ENCODE data around the gene EMC7.
"Not testable (repeated sequence)": the region's sequence is repeated elsewhere in the genome, so short reads cannot be mapped to it uniquely, and the experiment has no call there.

Gene EMC7

DNA sequence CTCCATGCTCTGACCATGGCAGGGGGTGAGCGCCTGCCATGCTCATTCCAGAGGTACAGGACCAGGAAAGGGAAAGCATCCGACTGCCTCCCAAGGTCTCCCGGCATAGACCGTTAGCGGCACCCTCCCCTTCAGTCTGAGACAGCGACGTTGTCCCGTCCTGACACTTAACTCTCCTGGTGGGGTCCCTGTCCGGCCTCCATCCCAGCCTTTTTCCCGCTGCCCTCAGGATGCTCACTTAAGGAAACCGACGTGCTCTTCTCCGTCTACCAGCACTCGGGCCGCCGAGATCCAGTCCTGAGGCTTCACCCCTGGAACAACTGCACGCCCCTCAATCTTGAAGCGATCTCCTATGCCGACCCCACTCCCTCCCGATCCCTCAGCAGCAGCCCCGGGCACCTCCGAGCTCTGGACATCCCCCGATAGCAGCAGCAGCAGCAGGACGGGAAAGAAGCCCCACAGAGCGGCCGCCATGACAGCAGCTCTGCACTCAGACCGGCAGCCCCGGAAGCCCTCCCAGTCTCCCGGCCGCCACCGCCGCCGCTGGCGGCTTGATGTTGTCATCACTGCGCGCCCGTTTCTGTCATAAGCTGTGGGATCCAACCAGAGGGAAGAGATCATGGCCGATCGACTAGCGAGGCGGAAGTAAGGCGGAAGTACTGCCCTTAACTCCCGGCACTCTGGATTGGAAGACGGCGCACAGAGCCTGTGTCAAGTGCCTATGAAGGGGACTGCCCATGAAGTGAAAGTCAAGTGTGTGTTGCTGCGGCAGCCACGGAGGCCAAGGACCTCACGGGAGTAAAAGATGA lies at the start of gene EMC7, which contains the start of gene PGBD4:
Gene EMC7 (minus strand): TSS at position 497 of the 809 bp plus-strand sequence. CDS start 23 bp downstream, at position 474.
Gene PGBD4 (plus strand): TSS at position 718 of the 809 bp plus-strand sequence. CDS start 449 bp downstream, outside the sequence.
- no peaks in the 10 kb centered on the region for H3K9me3 ChIP-seq (ENCODE audit: insufficient read depth, low read depth, low read length)
- no peaks in the 10 kb centered on the region for H3K36me3 ChIP-seq (ENCODE audit: insufficient read depth, low read depth, low read length)
- peak within 1 kb of the TSS; percentile 88 for H3K9ac ChIP-seq (ENCODE audit: low read depth, low read length)
- H3K27ac ChIP-seq (ENCODE audit: low read length): peak within 1 kb of the TSS; percentile 39
- H3K4me3 ChIP-seq (ENCODE audit: low read length): peak within 1 kb of the TSS; percentile 91
- H3K4me1 ChIP-seq (ENCODE audit: insufficient read depth, low read length): peaks cover 6% of the 10 kb centered on the region
- H3K27me3 ChIP-seq (ENCODE audit: insufficient read depth, low read length): no peaks in the 10 kb centered on the region

DNA sequence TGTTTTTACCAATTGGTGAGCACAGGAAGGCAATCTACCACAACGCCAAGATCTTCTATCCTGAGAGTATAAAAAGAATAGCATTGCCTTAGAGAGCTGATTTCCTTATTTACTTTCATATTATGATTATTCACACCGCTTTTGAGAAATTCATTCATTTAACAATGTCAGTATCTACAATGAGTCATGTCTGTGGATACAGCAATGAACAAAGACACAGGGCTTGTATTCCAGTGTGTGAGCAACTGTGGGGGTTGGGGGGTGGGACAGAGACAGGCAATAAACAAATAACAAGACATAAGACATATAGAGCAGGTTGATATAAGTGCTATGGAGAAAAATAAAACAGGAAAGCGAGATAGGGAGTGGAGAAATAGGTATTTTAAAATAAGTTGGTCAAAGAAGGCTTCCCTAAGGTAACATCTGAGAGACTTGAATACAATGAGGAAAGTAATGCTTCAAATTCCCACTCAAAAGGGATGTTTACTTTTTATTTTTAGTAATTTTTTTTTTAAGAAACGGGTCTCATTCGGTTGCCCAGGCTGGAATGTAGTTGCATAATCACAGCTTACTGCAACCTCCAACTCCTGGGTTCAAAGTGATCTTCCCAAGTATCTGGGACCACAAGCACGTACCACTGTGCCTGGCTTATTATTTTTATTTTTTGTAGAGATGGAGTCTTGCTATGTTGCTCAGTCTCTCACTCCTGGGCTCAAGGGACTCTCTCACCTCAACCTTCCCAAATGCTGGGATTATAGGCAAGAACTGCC lies 45.9 kb upstream of the EMC7 start:
- Histone ChIP-seq H3K36me3 (ENCODE audit: insufficient read depth, low read depth, low read length) (peaks cover 77% of the 10 kb centered on the region), H3K4me3 (ENCODE audit: low read length) (no peak overlapping the region), H3K27ac (ENCODE audit: low read length) (no peak overlapping the region), H3K4me1 (ENCODE audit: insufficient read depth, low read length) (no peaks in the 10 kb centered on the region), H3K9ac (ENCODE audit: low read depth, low read length) (no peak overlapping the region), H3K9me3 (ENCODE audit: insufficient read depth, low read depth, low read length) (no peaks in the 10 kb centered on the region), H3K27me3 (ENCODE audit: insufficient read depth, low read length) (no peaks in the 10 kb centered on the region)

DNA sequence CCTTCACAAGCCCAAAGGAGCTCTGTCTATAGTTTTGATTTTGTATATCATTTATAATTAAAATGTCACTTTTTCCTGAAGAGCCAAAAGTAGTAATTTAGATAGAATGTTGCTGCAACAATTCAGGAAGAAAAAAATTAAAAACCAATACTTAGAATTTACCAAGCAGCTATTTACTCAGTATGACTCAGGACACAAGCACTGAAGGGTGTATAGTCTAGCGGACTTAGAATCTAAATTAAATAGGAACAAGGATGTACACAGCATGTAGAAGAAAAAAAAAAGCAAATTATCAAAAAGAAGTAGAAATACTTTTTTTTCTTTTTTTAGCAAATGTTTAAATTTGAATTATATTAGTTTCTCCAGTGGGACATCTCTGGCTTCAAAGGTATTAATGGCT lies 31.8 kb upstream of the EMC7 start:
- H3K27me3 ChIP-seq (ENCODE audit: insufficient read depth, low read length): no peaks in the 10 kb centered on the region
- no peak overlapping the region for H3K9ac ChIP-seq (ENCODE audit: low read depth, low read length)
- H3K27ac ChIP-seq (ENCODE audit: low read length): no peak overlapping the region
- no peaks in the 10 kb centered on the region for H3K4me1 ChIP-seq (ENCODE audit: insufficient read depth, low read length)
- no peak overlapping the region for H3K4me3 ChIP-seq (ENCODE audit: low read length)
- no peaks in the 10 kb centered on the region for H3K9me3 ChIP-seq (ENCODE audit: insufficient read depth, low read depth, low read length)
- H3K36me3 ChIP-seq (ENCODE audit: insufficient read depth, low read depth, low read length): no peaks in the 10 kb centered on the region

DNA sequence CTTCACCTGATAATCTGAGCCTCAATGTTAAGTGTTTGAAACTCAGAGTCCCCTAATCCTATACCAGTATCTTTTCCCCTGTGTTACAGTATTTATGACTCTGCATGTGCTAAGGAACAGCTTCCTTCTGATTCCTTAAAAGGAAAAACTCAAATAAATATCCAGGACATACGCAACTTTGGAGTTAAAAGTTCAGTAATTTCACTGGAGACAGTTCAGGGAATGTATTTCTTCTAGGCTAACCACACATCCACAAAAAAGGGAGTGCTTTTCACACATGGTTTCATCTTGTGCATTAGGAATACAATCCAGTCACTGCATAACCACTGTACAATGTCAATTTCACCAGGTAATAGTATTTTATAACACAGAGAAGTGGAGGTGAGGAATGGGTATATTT lies 31.2 kb upstream of the EMC7 start:
- H3K9me3 ChIP-seq (ENCODE audit: insufficient read depth, low read depth, low read length): no peaks in the 10 kb centered on the region
- H3K4me3 ChIP-seq (ENCODE audit: low read length): no peak overlapping the region
- H3K36me3 ChIP-seq (ENCODE audit: insufficient read depth, low read depth, low read length): no peaks in the 10 kb centered on the region

GRCh38 chr15:34128898-34129297 lies 27.2 kb upstream of the EMC7 start:
- no peaks in the 10 kb centered on the region for H3K27me3 ChIP-seq (ENCODE audit: insufficient read depth, low read length)
- H3K4me1 ChIP-seq (ENCODE audit: insufficient read depth, low read length): peaks cover 3% of the 10 kb centered on the region; the same call in 1 of the 2 replicates
- no peaks in the 10 kb centered on the region for H3K36me3 ChIP-seq (ENCODE audit: insufficient read depth, low read depth, low read length)
- no peak overlapping the region for H3K27ac ChIP-seq (ENCODE audit: low read length)
- no peak overlapping the region for H3K4me3 ChIP-seq (ENCODE audit: low read length)
- no peaks in the 10 kb centered on the region for H3K9me3 ChIP-seq (ENCODE audit: insufficient read depth, low read depth, low read length)
- no peak overlapping the region for H3K9ac ChIP-seq (ENCODE audit: low read depth, low read length)

More for the DNA sequence above, 31.2 kb upstream of the EMC7 start:
- Histone ChIP-seq H3K4me1 (ENCODE audit: insufficient read depth, low read length) (no peaks in the 10 kb centered on the region), H3K9ac (ENCODE audit: low read depth, low read length) (no peak overlapping the region), H3K27ac (ENCODE audit: low read length) (no peak overlapping the region), H3K27me3 (ENCODE audit: insufficient read depth, low read length) (no peaks in the 10 kb centered on the region)

- Histone ChIP-seq H3K27ac (ENCODE audit: low read length) (no peak overlapping the region), H3K27me3 (ENCODE audit: insufficient read depth, low read length) (no peaks in the 10 kb centered on the region), H3K9ac (ENCODE audit: low read depth, low read length) (no peak overlapping the region), H3K9me3 (ENCODE audit: insufficient read depth, low read depth, low read length) (no peaks in the 10 kb centered on the region), H3K4me1 (ENCODE audit: insufficient read depth, low read length) (peaks cover 3% of the 10 kb centered on the region; the same call in 1 of the 2 replicates), H3K36me3 (ENCODE audit: insufficient read depth, low read depth, low read length) (no peaks in the 10 kb centered on the region), H3K4me3 (ENCODE audit: low read length) (no peak overlapping the region)
These were observed 24.9 kb upstream of the EMC7 start for GRCh38 chr15:34126522-34126921.

GRCh38 chr15:34125945-34126344 lies 24.3 kb upstream of the EMC7 start:
- Histone ChIP-seq H3K27me3 (ENCODE audit: insufficient read depth, low read length) (no peaks in the 10 kb centered on the region), H3K9ac (ENCODE audit: low read depth, low read length) (no peak overlapping the region), H3K4me3 (ENCODE audit: low read length) (no peak overlapping the region), H3K4me1 (ENCODE audit: insufficient read depth, low read length) (peaks cover 3% of the 10 kb centered on the region; the same call in 1 of the 2 replicates), H3K36me3 (ENCODE audit: insufficient read depth, low read depth, low read length) (no peaks in the 10 kb centered on the region), H3K9me3 (ENCODE audit: insufficient read depth, low read depth, low read length) (no peaks in the 10 kb centered on the region), H3K27ac (ENCODE audit: low read length) (no peak overlapping the region)

DNA sequence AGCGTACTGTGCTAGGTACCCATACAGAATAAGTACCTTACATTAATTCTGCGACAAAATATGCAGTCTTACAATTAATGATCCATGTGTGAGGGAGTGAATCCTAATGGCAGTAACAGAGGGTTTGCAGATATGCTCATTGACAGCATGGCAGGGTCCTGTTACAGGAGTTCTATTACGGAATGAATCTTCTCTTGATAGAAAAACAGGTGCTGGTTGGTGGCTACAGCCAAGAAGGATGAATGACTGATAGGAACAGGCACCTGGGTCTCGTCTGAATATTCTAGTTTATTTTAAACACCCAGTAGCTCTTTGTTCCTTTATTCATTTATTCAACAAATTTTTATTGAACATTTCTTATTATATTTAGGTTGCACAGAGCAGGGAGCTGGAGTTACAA lies 23.0 kb upstream of the EMC7 start:
- Histone ChIP-seq H3K27me3 (ENCODE audit: insufficient read depth, low read length) (no peaks in the 10 kb centered on the region), H3K4me3 (ENCODE audit: low read length) (no peak overlapping the region), H3K9me3 (ENCODE audit: insufficient read depth, low read depth, low read length) (no peaks in the 10 kb centered on the region), H3K4me1 (ENCODE audit: insufficient read depth, low read length) (peaks cover 3% of the 10 kb centered on the region; the same call in 1 of the 2 replicates), H3K9ac (ENCODE audit: low read depth, low read length) (no peak overlapping the region), H3K27ac (ENCODE audit: low read length) (no peak overlapping the region), H3K36me3 (ENCODE audit: insufficient read depth, low read depth, low read length) (no peaks in the 10 kb centered on the region)

DNA sequence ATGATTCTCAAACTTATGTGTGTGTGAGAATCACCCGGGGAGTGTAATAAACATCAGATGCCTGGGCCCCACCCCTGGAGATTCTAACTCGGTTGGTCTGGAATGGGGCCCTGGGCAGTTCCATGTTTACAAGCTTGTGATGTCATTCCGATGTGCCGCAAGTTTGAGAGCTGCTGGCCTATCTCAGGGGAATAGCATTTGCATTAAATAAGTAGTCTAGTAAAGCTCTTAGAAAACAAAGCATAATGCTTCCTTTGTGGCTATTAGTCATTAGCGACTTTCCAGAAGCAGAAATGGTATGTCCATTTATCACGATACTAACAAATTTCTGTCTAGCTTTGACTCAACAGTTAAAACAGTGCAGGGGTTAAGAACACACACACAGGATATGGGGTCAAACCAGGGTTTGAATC lies 21.1 kb upstream of the EMC7 start:
- Histone ChIP-seq H3K9me3 (ENCODE audit: insufficient read depth, low read depth, low read length) (no peaks in the 10 kb centered on the region), H3K4me3 (ENCODE audit: low read length) (no peak overlapping the region), H3K27ac (ENCODE audit: low read length) (no peak overlapping the region), H3K4me1 (ENCODE audit: insufficient read depth, low read length) (peaks cover 3% of the 10 kb centered on the region; the same call in 1 of the 2 replicates), H3K27me3 (ENCODE audit: insufficient read depth, low read length) (no peaks in the 10 kb centered on the region), H3K9ac (ENCODE audit: low read depth, low read length) (no peak overlapping the region), H3K36me3 (ENCODE audit: insufficient read depth, low read depth, low read length) (no peaks in the 10 kb centered on the region)

GRCh38 chr15:34121786-34122185 lies 20.1 kb upstream of the EMC7 start:
- not testable (repeated sequence) for H3K4me1 ChIP-seq (ENCODE audit: insufficient read depth, low read length); H3K4me3 ChIP-seq (ENCODE audit: low read length); H3K9me3 ChIP-seq (ENCODE audit: insufficient read depth, low read depth, low read length); H3K9ac ChIP-seq (ENCODE audit: low read depth, low read length); H3K36me3 ChIP-seq (ENCODE audit: insufficient read depth, low read depth, low read length); H3K27ac ChIP-seq (ENCODE audit: low read length); H3K27me3 ChIP-seq (ENCODE audit: insufficient read depth, low read length)

- H3K36me3 ChIP-seq (ENCODE audit: insufficient read depth, low read depth, low read length); H3K27ac ChIP-seq (ENCODE audit: low read length); H3K27me3 ChIP-seq (ENCODE audit: insufficient read depth, low read length); H3K9ac ChIP-seq (ENCODE audit: low read depth, low read length); H3K4me1 ChIP-seq (ENCODE audit: insufficient read depth, low read length); H3K4me3 ChIP-seq (ENCODE audit: low read length); H3K9me3 ChIP-seq (ENCODE audit: insufficient read depth, low read depth, low read length): not testable (repeated sequence)
These were observed 18.8 kb upstream of the EMC7 start for GRCh38 chr15:34120420-34120819.

DNA sequence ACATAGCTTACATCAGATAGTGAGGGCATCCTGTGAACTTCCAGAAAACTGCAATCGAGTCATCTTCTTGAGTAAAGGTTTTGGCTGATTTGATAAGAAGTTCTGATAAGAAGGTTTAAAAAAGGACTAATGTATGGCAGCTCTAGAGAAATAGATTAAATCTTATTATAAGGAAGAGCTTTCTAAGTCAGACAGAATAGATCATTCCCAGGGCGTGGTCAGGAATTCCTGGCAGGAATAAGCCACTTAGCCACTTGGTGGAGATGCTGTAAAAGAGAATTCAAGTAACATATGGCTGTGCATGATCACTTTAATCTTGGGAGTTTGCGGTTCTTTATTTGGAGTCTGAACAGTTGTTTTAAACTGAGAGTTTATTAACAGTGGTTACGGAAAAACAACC lies 17.6 kb upstream of the EMC7 start:
- Histone ChIP-seq H3K27me3 (ENCODE audit: insufficient read depth, low read length) (no peaks in the 10 kb centered on the region), H3K9ac (ENCODE audit: low read depth, low read length) (no peak overlapping the region), H3K4me1 (ENCODE audit: insufficient read depth, low read length) (no peaks in the 10 kb centered on the region), H3K9me3 (ENCODE audit: insufficient read depth, low read depth, low read length) (no peaks in the 10 kb centered on the region), H3K27ac (ENCODE audit: low read length) (no peak overlapping the region), H3K4me3 (ENCODE audit: low read length) (no peak overlapping the region), H3K36me3 (ENCODE audit: insufficient read depth, low read depth, low read length) (no peaks in the 10 kb centered on the region)

Measured in iPS-20b (cell line).